ENCODE data around the gene DDX53.

DDX53 gene

GRCh38 chrX:22999696-23000223 lies at the start of gene DDX53:
TSS of gene DDX53 (plus strand) at chrX:22999960. CDS start at chrX:23000058, 98 bp downstream.
- no peak for DNase-seq (ENCODE audit: low read depth in 3 of 3, low spot score in 1 of 3)

GRCh38 chrX:22950269-22951266 lies 49.2 kb upstream of the DDX53 start:
- DNase-seq (ENCODE audit: low read depth in 3 of 3, low spot score in 1 of 3): no peak

- DNase-seq (ENCODE audit: low read depth in 3 of 3, low spot score in 1 of 3): no peak
These were observed 47.8 kb upstream of the DDX53 start for GRCh38 chrX:22952010-22952409.

- DNase-seq (ENCODE audit: low read depth in 3 of 3, low spot score in 1 of 3): no peak
These were observed 41.5 kb upstream of the DDX53 start for GRCh38 chrX:22958250-22958649.

GRCh38 chrX:22959204-22959920 lies 40.4 kb upstream of the DDX53 start:
- no peak for DNase-seq (ENCODE audit: low read depth in 3 of 3, low spot score in 1 of 3)

GRCh38 chrX:22963196-22963595 lies 36.6 kb upstream of the DDX53 start:
- DNase-seq (ENCODE audit: low read depth in 3 of 3, low spot score in 1 of 3): no peak

GRCh38 chrX:22968494-22968893 lies 31.3 kb upstream of the DDX53 start:
- DNase-seq (ENCODE audit: low read depth in 3 of 3, low spot score in 1 of 3): no peak

- no peak for DNase-seq (ENCODE audit: low read depth in 3 of 3, low spot score in 1 of 3)
These were observed 30.3 kb upstream of the DDX53 start for GRCh38 chrX:22969411-22969810.

GRCh38 chrX:22970861-22971260 lies 28.9 kb upstream of the DDX53 start:
- DNase-seq (ENCODE audit: low read depth in 3 of 3, low spot score in 1 of 3): no peak

GRCh38 chrX:22974616-22975015 lies 25.1 kb upstream of the DDX53 start:
- DNase-seq (ENCODE audit: low read depth in 3 of 3, low spot score in 1 of 3): no peak

GRCh38 chrX:22975786-22976185 lies 24.0 kb upstream of the DDX53 start:
- no peak for DNase-seq (ENCODE audit: low read depth in 3 of 3, low spot score in 1 of 3)

GRCh38 chrX:22985958-22986357 lies 13.8 kb upstream of the DDX53 start:
- no peak for DNase-seq (ENCODE audit: low read depth in 3 of 3, low spot score in 1 of 3)

GRCh38 chrX:22987452-22987851 lies 12.3 kb upstream of the DDX53 start:
- no peak for DNase-seq (ENCODE audit: low read depth in 3 of 3, low spot score in 1 of 3)

- DNase-seq (ENCODE audit: low read depth in 3 of 3, low spot score in 1 of 3): no peak
These were observed 3.4 kb downstream of the DDX53 start for GRCh38 chrX:23003116-23003515.

- no peak for DNase-seq (ENCODE audit: low read depth in 3 of 3, low spot score in 1 of 3)
These were observed 8.8 kb downstream of the DDX53 start for GRCh38 chrX:23008431-23009099.

GRCh38 chrX:23012162-23012561 lies 12.4 kb downstream of the DDX53 start:
- no peak for DNase-seq (ENCODE audit: low read depth in 3 of 3, low spot score in 1 of 3)

- DNase-seq (ENCODE audit: low read depth in 3 of 3, low spot score in 1 of 3): no peak
These were observed 12.9 kb downstream of the DDX53 start for GRCh38 chrX:23012636-23013035.

GRCh38 chrX:23013366-23013765 lies 13.6 kb downstream of the DDX53 start:
- no peak for DNase-seq (ENCODE audit: low read depth in 3 of 3, low spot score in 1 of 3)

GRCh38 chrX:23031600-23031999 lies 31.8 kb downstream of the DDX53 start:
- DNase-seq (ENCODE audit: low read depth in 3 of 3, low spot score in 1 of 3): no peak

GRCh38 chrX:23035493-23035892 lies 35.7 kb downstream of the DDX53 start:
- no peak for DNase-seq (ENCODE audit: low read depth in 3 of 3, low spot score in 1 of 3)

GRCh38 chrX:23046443-23046842 lies 46.7 kb downstream of the DDX53 start:
- DNase-seq (ENCODE audit: low read depth in 3 of 3, low spot score in 1 of 3): no peak

Measured in stimulated activated CD4-positive, alpha-beta T cell treated with anti-CD3 and anti-CD28 coated beads, TNF-alpha, amount 100 ng/mL, for 1 hour (primary cell).